SU-DHL-6 (cell line): ENCODE measurements around the gene VEGFB.
A peak's percentile ranks its signal among the peaks of the same experiment; 100 is the strongest.

Experiments used
- H2AFZ ChIP-seq: fragments of 200-600 bp; sonication (generic); 2 replicates; pipeline ENCODE4 v1.6.1; 2014; ENCODE audit warnings: low read depth, mild to moderate bottlenecking, moderate library complexity, mixed read lengths, antibody characterized with exemption, low read length; ENCODE audit not compliant: severe bottlenecking
- H3F3A ChIP-seq: fragments of 200-600 bp; shearing (Covaris generic); 2 replicates; pipeline ENCODE4 v1.6.0; 2016; ENCODE audit warnings: antibody characterized with exemption, mild to moderate bottlenecking; ENCODE audit not compliant: insufficient read depth
- H3K27ac ChIP-seq: fragments of 200-600 bp; sonication (generic); 2 replicates; pipeline ENCODE4 v1.5.1; 2016; ENCODE audit warnings: low read depth, mild to moderate bottlenecking, low read length, moderate library complexity, mixed read lengths
- H3K27me3 ChIP-seq: fragments of 200-600 bp; sonication (generic), shearing (Covaris generic); 2 replicates; pipeline ENCODE4 v1.6.0; 2014; ENCODE audit warnings: mild to moderate bottlenecking, low read length
- H3K36me3 ChIP-seq: fragments of 200-600 bp; sonication (generic); 2 replicates; pipeline ENCODE4 v1.6.1; 2014; ENCODE audit warnings: mild to moderate bottlenecking, low read length, mixed read lengths
- H3K4me2 ChIP-seq: fragments of 300-600, 200-600 bp; shearing (Covaris generic), sonication (generic); 2 replicates; pipeline ENCODE4 v1.6.0; 2014; ENCODE audit warnings: low read length, low read depth, mild to moderate bottlenecking; ENCODE audit not compliant: poor library complexity, severe bottlenecking
- H3K4me3 ChIP-seq: fragments of 200-600 bp; sonication (generic); 2 replicates; pipeline ENCODE4 v1.5.1; 2014; ENCODE audit warnings: antibody characterized with exemption, low read length, mild to moderate bottlenecking, mixed read lengths; ENCODE audit not compliant: insufficient read depth, poor library complexity, severe bottlenecking
- H3K79me2 ChIP-seq: fragments of 200-600 bp; sonication (generic); 2 replicates; pipeline ENCODE4 v1.6.1; 2014; ENCODE audit warnings: mild to moderate bottlenecking, low read length, moderate library complexity; ENCODE audit not compliant: insufficient read depth
- H3K9ac ChIP-seq: fragments of 200-600 bp; sonication (generic); 2 replicates; pipeline ENCODE4 v1.7.0; 2014; ENCODE audit warnings: mild to moderate bottlenecking, low read length
- H3K9me2 ChIP-seq: fragments of 200-600 bp; sonication (generic); replicated peaks from 2 replicates; pipeline ENCODE4 v1.6.1; 2014; ENCODE audit warnings: low read length; ENCODE audit not compliant: insufficient read depth
- H3K9me3 ChIP-seq: fragments of 200-600 bp; sonication (generic); 2 replicates; pipeline ENCODE4 v1.6.1; 2014; ENCODE audit warnings: low read length, mixed read lengths; ENCODE audit not compliant: insufficient read depth
- H4K20me1 ChIP-seq: fragments of 200-600 bp; sonication (generic); 2 replicates; pipeline ENCODE4 v1.6.1; 2014; ENCODE audit warnings: low read depth, mild to moderate bottlenecking, antibody characterized with exemption, low read length, moderate library complexity, mixed read lengths
- CTCF ChIP-seq: fragments of 200-600 bp; sonication (generic); IDR thresholded peaks from one replicate; pipeline ENCODE4 v1.5.1; 2017; ENCODE audit warnings: antibody characterized with exemption, mild to moderate bottlenecking, low read length, moderate library complexity; ENCODE audit not compliant: insufficient read depth, poor library complexity, severe bottlenecking
- EZH2phosphoT487 ChIP-seq: fragments of 200-600 bp; sonication (generic), shearing (Covaris generic); conservative IDR thresholded peaks from 2 replicates; pipeline ENCODE4 v1.6.1; 2018; ENCODE audit warnings: mild to moderate bottlenecking, antibody characterized with exemption, low read length, moderate library complexity, mixed read lengths

The VEGFB gene

GRCh38 chr11:64229090-64229743 is 5.2 kb upstream of the VEGFB start:
- Histone ChIP-seq H3K27me3 (no peaks in the 10 kb centered on the region), H4K20me1 (no peaks in the 10 kb centered on the region), H3K9me2 (no peaks in the 10 kb centered on the region), H3K36me3 (no peaks in the 10 kb centered on the region), H3K9me3 (no peaks in the 10 kb centered on the region), H3K4me2 (peak overlapping the region; percentile 80), H2AFZ (no peak overlapping the region), H3K4me3 (no peak overlapping the region), H3F3A (peaks cover 43% of the 10 kb centered on the region), H3K9ac (peak overlapping the region; percentile 74), H3K79me2 (no peaks in the 10 kb centered on the region; the same call in 1 of the 2 replicates), H3K27ac (peak overlapping the region; percentile 86)
- TF ChIP-seq CTCF (no peak), EZH2phosphoT487 (no peak)

GRCh38 chr11:64229744-64230170 is 4.6 kb upstream of the VEGFB start:
- Histone ChIP-seq H3F3A (peaks cover 43% of the 10 kb centered on the region), H3K9ac (peak overlapping the region; percentile 74), H3K79me2 (no peaks in the 10 kb centered on the region; the same call in 1 of the 2 replicates), H3K36me3 (no peaks in the 10 kb centered on the region), H3K27ac (peak overlapping the region; percentile 86), H3K4me3 (peak overlapping the region; percentile 61), H3K4me2 (peak overlapping the region; percentile 80), H3K9me2 (no peaks in the 10 kb centered on the region), H3K9me3 (no peaks in the 10 kb centered on the region), H3K27me3 (no peaks in the 10 kb centered on the region), H4K20me1 (no peaks in the 10 kb centered on the region), H2AFZ (peak overlapping the region; percentile 54)
- no peak for TF ChIP-seq EZH2phosphoT487
- TF ChIP-seq CTCF, result no peak

DNA sequence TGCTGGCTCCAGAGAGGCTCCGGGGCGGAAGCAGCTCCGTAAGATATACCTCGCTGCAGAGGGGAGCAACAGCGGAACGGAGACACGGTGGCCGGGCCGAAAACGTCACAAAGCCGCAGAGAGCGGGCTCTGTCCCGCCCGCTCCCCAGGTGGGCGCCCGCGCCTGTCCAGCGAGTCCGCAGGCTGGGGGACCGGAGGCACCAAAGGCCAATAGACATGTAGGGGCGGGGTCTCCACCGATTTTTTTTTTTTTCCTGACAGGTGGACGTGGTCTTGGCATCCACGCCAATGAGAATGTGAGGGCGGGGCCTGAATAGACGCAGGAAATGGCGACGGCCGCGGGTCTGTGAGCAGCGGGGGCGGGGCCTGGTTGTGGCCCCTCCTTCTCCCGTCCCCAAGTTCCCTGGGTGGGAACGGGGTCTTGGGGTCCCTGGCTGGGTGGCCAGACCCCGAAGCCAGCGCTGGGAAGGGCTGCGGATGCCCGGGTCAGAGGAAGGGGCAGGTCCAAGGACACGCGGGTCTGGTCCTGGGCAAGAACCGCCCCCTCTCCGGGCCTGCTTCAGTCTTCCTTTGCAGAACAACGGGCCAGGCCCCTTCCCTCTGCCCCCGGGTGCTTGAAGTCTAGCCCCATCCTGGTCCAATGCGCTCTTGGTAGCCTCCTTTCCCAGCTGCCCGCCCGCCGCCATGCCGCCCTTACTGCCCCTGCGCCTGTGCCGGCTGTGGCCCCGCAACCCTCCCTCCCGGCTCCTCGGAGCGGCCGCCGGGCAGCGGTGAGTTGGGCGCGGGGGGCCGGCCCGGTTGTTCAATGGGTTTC is 4.0 kb upstream of the VEGFB start, which contains the start of gene DNAJC4:
TSS of gene DNAJC4 (plus strand) at position 378 of the 814 bp plus-strand sequence. CDS start at position 685, 307 bp downstream.
- no peak for TF ChIP-seq CTCF
- no peak for TF ChIP-seq EZH2phosphoT487
- Histone ChIP-seq H2AFZ (peak within 1 kb of the TSS; percentile 54), H3K27ac (peak within 1 kb of the TSS; percentile 86)

More for the DNA sequence above, 4.0 kb upstream of the VEGFB start, which contains the start of gene DNAJC4:
- H3K36me3 ChIP-seq, result no peaks in the 10 kb centered on the region
- peak within 1 kb of the TSS; percentile 61 for H3K4me3 ChIP-seq
- peak within 1 kb of the TSS; percentile 74 for H3K9ac ChIP-seq
- peaks cover 43% of the 10 kb centered on the region for H3F3A ChIP-seq
- H3K27me3 ChIP-seq, result no peaks in the 10 kb centered on the region
- H4K20me1 ChIP-seq, result no peaks in the 10 kb centered on the region
- peaks cover 4% of the 10 kb centered on the region; the same call in 1 of the 2 replicates for H3K79me2 ChIP-seq
- H3K9me2 ChIP-seq, result no peaks in the 10 kb centered on the region
- H3K9me3 ChIP-seq, result no peaks in the 10 kb centered on the region
- H3K4me2 ChIP-seq, result peak within 1 kb of the TSS; percentile 80
